Measurements from ENCODE around the gene PLEKHA7.

PLEKHA7 gene

DNA sequence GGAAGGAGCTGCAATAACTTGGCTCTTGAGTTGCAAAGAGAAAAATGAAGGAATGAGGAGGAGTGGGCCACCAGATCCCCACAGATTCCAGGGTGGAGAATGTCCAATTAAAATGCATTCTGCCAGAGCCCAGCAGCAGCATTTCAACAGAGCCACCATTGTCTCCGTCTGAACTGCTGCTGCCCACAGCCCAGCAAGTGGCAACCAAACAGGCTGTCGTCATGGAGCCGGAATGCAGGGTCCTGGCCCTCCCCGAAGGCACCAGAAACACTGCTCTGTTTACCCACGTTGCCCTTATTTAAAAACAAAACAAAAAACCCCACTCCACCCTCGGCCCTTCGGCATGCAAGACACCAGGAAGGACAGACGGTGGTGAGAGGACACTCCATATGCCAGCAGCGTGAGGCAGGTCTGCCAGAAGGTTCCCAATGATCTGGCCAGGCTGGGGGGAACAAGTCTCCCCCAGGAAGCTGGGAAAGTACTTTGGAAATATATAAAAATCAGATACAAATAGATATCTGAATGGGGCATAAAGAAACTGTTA, 32.5 kb downstream of the PLEKHA7 start:
- in situ Hi-C loops (cut with HindIII; ENCODE audit: low pct_unique_long_range_greater_than_20kb, low sequenced_read_pairs), result no loop called here
- DNase-seq (ENCODE audit: low read depth in 1 of 2, low spot score in 1 of 2), result peak; percentile 49 to 80
- 0 out of 2 replicates have a peak, but pooled peaks have one; percentile 60 for TF ChIP-seq JUND (IDR thresholded peaks at IDR 0.05; ENCODE audit: low read depth)

DNA sequence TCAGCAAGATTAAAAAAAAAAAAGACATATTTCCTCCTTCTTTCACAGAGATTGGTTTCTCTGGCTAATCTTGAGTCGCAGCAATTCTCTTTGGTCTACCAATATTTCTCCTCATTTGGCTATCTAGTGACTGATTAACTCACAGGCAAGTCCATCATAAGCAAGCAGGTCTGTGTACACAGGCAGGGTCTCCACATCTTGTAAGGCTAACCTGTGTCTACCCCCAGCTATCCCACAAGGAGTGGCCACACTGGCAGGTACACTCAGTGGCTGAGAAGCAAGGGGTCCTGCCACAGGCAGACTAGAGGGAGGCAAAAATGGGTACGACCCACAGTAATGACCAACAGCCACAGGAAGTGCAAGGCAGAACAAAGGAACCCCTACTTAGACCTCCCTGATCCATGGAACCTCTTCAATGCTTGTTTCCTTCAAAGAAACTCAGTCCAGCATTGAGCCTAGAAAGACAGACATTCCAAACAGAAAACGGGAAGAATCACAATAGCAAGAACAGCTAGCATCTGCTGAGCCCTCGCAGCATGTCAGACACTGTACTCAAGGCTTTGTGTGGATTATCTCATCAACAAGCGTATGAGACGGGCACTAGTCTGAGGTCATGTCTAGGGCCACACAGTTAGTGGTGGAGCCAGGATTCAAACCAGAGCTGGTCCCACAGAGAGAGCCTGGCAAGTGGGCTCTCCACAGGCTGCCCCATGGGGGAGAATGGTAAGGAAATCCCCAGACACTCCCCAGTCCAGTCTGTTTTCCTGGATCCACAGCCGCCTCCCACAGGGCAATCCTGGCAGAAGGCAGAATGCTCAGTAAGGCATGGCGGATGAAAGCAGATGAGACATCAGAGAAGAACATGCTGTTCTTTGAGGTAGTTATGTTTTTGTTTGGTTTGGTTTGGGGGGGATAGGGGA, 34.3 kb downstream of the PLEKHA7 start:
- in situ Hi-C loops (cut with HindIII; ENCODE audit: low pct_unique_long_range_greater_than_20kb, low sequenced_read_pairs), result no loop called here
- DNase-seq (ENCODE audit: low read depth in 1 of 2, low spot score in 1 of 2), result no peak
- TF ChIP-seq JUND (IDR thresholded peaks at IDR 0.05; ENCODE audit: low read depth), result no peak

DNA sequence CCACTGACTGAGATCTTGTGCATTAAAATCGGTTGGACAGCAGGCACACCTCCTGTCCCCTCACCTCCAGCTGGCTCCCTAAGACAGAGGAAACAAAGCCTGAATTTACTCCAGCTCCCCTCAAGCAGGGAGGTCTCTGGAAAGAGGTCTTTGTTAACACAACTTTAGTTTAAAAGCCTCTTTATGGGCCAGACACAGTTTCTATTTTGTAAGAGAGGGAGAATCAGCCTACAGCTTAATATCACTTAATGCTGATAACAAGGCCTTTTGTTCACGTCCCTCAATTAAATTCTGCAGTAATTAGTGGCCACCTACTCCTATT, 36.3 kb downstream of the PLEKHA7 start:
- in situ Hi-C loops (cut with HindIII; ENCODE audit: low pct_unique_long_range_greater_than_20kb, low sequenced_read_pairs), result no loop called here
- no peak for DNase-seq (ENCODE audit: low read depth in 1 of 2, low spot score in 1 of 2)

DNA sequence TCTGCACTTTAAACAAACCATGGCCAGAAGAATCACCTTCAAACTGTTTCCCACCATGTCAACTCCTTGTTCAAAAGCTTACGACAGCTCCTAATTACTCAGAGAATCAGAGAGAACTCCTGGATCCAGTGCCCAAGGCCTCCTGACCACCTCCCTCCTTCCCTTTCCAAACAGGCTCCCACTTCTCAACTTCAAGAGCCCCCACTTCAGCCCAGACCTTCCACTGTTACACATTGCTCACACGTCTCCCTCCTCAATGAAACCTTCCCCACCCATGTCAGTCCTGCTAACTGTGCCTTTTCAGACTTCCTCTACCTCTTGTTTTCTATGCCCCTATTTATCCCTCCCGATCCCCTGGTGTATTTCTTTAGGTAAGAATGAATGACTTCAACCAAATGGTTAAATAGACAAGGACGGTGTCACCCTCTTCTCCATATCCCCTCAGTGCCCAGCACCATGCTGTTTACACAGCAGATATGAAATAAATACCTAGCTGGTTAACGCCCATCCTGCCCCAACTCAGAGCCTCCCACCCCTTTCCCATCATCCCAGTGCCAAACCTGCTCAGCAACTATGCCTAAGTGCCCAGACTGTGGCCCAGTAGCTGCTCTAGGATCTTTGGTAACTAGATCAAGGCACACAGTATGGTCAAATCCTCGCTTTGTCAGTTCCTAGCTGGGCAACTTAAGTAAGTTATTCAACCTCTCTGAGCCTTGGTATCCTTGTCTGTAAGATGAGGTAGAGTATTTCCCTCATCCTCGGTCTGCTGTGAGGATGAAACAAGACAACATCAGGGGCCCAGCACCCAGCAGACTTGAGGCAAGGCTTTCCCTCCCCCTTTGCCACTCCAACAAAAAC, 36.8 kb downstream of the PLEKHA7 start:
- TF ChIP-seq JUND (IDR thresholded peaks at IDR 0.05; ENCODE audit: low read depth), result no peak
- in situ Hi-C loops (cut with HindIII; ENCODE audit: low pct_unique_long_range_greater_than_20kb, low sequenced_read_pairs), result no loop called here
- DNase-seq (ENCODE audit: low read depth in 1 of 2, low spot score in 1 of 2), result peak in 1 of 2 experiments; percentile 55

More for the DNA sequence above, 36.3 kb downstream of the PLEKHA7 start:
- no peak for TF ChIP-seq JUND (IDR thresholded peaks at IDR 0.05; ENCODE audit: low read depth)

DNA sequence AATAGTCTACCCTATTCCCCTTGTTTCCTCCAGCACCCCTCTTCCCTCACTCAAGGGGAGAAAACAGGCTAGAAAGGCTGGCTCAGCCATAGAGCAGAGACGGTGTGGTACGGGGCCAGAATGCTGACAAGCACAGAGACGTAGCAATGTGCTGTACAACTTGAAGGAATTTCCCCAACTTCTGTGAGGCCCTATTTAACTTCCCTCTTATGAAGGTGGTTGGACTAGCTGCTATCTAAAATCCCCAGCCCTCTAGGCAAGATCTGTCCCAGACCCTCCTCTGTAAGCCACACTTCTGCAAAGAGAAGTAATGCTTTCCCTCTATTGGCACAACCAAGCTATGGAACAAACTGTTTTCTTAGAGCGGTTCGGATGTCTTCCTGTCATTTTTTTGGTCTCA, 37.8 kb downstream of the PLEKHA7 start:
- in situ Hi-C loops (cut with HindIII; ENCODE audit: low pct_unique_long_range_greater_than_20kb, low sequenced_read_pairs), result no loop called here
- DNase-seq (ENCODE audit: low read depth in 1 of 2, low spot score in 1 of 2), result no peak

DNA sequence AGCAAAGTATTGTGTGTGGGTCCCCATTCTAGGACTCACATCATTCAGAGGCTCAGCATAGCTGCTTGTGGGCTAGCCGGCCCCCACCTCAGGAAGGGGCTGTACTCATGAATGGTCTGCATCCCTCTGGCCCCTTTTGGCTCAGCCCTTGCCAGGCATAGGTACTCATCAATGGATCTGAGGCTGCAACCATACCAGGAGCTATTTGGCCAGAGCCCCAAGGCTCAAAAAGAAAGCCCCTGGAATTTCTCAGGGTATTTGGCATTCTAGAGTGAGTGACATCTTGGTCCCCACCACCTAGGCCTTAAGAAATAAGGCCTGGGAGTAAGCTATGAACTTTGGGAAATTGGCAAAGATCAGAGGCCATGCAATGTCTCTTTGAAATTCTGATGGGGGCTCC, 38.3 kb downstream of the PLEKHA7 start:
- no peak for DNase-seq (ENCODE audit: low read depth in 1 of 2, low spot score in 1 of 2)
- in situ Hi-C loops (cut with HindIII; ENCODE audit: low pct_unique_long_range_greater_than_20kb, low sequenced_read_pairs), result no loop called here
- TF ChIP-seq JUND (IDR thresholded peaks at IDR 0.05; ENCODE audit: low read depth), result no peak

More for the DNA sequence above, 37.8 kb downstream of the PLEKHA7 start:
- TF ChIP-seq JUND (IDR thresholded peaks at IDR 0.05; ENCODE audit: low read depth), result no peak

DNA sequence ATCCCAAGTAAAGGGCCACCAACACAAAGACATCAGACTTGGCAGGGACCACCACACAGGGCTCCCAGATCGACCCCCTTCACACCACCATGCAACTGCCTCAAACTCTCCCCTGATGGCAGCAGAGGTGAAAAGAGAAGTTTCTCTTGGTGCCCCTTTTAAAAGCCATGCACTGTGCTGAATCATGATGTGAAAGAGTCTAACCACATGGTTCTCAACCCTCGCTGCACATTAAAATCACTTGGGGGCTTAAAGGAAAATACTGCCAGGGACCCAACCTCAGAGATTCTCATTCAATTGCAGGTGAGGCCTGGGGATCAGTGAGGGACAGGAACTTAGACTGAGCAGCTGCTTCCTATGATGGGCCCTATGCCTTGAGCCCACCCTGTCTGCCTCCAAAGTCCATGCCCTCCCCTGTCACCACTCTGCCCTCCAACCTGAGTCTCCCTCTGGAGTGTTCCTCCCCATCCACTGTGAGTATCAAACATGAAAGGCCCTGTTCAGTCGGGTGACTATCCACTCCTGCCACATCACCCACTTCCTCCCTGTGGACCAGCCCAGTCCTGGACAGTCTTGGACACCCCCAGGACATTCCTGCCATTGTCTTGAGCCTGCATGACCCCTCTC, 40.8 kb downstream of the PLEKHA7 start:
- TF ChIP-seq JUND (IDR thresholded peaks at IDR 0.05; ENCODE audit: low read depth), result no peak
- DNase-seq (ENCODE audit: low read depth in 1 of 2, low spot score in 1 of 2), result no peak
- in situ Hi-C loops (cut with HindIII; ENCODE audit: low pct_unique_long_range_greater_than_20kb, low sequenced_read_pairs), result no loop called here

DNA sequence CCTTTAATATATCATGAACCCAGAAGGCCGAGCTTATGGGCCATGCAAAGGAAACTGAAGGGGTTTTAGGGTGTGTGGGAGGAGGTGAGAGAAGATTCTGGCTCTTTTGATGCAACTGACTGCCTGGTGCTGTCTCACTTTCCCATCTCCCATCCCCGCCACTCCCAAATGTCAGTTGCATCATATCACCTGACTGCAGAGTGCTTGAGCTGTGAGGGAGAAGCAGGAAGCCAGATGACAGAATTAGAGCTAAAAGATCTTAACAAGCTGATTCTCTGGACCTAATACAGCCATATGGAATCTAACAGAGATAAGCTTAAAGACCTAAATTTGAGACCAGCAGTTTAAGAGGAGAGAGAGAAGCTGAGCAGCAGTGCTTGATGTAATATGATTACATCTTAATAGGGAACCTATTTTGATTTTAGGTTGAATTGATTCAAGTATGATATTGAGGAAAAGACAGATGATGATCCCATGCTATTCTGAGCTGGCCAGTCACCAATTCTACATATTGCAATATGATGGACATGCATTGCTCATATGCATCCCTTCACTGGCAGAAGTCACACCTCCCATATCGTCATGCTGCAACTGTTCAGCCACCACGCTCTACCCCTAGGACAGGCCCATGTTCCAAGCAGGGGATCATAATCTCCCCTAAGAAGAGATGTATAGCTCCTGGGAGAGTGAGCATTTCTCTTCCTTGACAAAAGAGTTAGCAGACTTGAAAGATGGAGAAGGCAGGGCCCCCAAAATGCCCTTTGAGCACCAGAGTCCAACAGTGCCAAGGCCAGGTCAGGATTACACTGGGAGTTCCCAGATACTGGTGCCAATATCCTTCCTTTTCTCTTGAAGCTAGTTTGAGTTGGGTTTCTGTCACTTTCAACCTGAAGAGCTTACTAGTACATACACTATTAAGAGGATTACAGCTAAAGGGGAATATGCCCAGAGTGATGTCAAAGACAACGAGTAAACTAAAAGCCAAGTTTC, 44.9 kb downstream of the PLEKHA7 start:
- in situ Hi-C loops (cut with HindIII; ENCODE audit: low pct_unique_long_range_greater_than_20kb, low sequenced_read_pairs), result no loop called here
- no peak for DNase-seq (ENCODE audit: low read depth in 1 of 2, low spot score in 1 of 2)
- no peak for TF ChIP-seq JUND (IDR thresholded peaks at IDR 0.05; ENCODE audit: low read depth)

DNA sequence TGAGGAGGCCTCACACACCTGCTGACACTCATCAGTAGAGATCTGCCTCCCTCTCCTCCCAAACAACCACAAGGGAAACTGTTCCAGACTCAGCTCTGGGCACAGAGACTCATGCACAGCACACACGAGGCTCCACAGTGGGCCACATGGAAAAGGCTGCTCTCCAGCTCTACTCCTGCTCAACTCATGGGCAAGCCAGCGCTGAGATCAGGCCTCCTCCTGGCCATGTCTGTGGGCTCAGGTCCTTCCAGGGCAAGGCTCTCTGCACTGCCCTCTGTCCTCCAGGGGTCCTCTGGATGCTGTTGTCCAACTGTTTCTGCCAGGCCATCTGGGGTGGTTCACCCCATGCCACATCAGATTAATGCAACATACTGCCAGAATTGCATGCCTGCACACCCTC, 46.0 kb downstream of the PLEKHA7 start:
- no peak for DNase-seq (ENCODE audit: low read depth in 1 of 2, low spot score in 1 of 2)
- no peak for TF ChIP-seq JUND (IDR thresholded peaks at IDR 0.05; ENCODE audit: low read depth)
- in situ Hi-C loops (cut with HindIII; ENCODE audit: low pct_unique_long_range_greater_than_20kb, low sequenced_read_pairs), result no loop called here

DNA sequence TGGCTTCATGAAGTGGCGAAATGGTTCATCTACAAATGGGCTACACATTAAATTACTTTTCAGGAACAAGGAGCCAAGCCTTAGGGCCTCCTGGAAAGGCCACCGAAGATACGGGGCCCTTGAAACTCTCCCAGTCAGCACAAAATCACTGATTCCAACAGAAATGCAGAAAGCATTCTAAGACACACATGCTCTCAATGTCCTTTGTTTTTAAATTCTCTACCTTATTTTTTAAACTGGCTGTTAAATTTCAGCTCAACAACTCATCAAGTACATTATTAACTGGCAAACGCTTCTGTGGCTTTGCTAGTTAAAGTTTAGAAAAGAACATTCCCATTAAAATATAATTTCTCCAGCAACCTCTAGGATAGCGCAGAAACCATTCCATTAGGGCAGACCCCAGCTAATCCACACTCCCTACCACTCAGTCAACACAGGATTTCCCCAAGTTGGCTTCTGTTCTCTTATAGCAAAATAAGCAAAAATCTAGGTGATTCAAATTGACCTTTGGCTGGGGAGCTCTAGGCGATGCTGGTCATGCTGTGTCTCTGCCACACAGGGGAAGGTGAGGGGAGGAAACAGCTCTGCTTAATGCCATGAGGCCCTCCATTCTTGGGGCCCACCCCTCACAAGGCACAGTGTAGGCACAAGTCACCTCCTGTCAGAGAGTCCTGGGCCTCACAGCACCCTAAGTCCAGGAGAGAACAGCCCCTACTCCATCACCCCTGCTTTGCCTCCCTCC, 47.1 kb downstream of the PLEKHA7 start:
- TF ChIP-seq JUND (IDR thresholded peaks at IDR 0.05; ENCODE audit: low read depth), result no peak
- DNase-seq (ENCODE audit: low read depth in 1 of 2, low spot score in 1 of 2), result no peak
- in situ Hi-C loops (cut with HindIII; ENCODE audit: low pct_unique_long_range_greater_than_20kb, low sequenced_read_pairs), result no loop called here

DNA sequence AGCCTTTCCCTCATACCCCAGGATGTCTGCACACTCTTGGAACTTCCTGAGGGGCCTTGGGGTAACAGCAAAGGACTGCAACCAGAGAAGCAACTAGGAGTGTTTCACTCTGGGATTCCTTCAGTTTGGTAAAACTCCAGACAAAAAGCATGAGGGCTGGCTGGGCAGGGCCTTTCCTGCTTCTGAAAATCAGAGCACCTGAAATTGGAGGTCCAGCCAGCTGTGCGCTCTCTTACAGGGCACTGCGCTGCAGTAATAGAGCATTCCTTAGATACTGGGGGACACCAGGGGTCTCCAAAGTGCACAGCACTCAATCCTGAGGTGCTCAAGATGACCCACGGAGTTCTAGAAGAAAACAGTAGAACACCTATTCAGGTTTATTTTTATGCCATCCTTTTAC, 49.7 kb downstream of the PLEKHA7 start:
- TF ChIP-seq JUND (IDR thresholded peaks at IDR 0.05; ENCODE audit: low read depth), result no peak
- in situ Hi-C loops (cut with HindIII; ENCODE audit: low pct_unique_long_range_greater_than_20kb, low sequenced_read_pairs), result no loop called here
- DNase-seq (ENCODE audit: low read depth in 1 of 2, low spot score in 1 of 2), result no peak
